H1 (cell line): ENCODE results near the gene SPINK14. TPM values are rescaled to one million over a fixed set of nuclear protein-coding genes. Genes with fewer than 3 reads are reported as not detected.

Experiments
- CTCF ChIA-PET: fragments of 300-600 bp; sonication (Branson Sonifier 250); formaldehyde crosslinking; loops from one replicate; lab custom pipeline; 2021; ENCODE audit not compliant: partially characterized antibody; lab: Charles Lee
- POLR2A ChIA-PET: fragments of 300-600 bp; sonication (Branson Sonifier 250); formaldehyde crosslinking; loops from one replicate; lab custom pipeline; 2021; ENCODE audit warnings: inconsistent platforms; ENCODE audit not compliant: partially characterized antibody; lab: Charles Lee
- DNase-seq, 2 experiments: peaks; one replicate each; pipeline versions ENCODE4 v3.0.0 to v3.0.0-alpha.2; 2010 to 2022; ENCODE audit warnings: low spot score in 2 of 2, low read depth in 1 of 2, mixed read lengths in 1 of 2
- FAIRE-seq: peaks from 2 replicates; lab custom pipeline; 2011; peaks lifted over from hg19 to GRCh38; lab: Jason Lieb, UNC
- H2AFZ ChIP-seq: 2 replicates; pipeline ENCODE4 v1.8.1; 2012; ENCODE audit warnings: low read length, inconsistent platforms
- H2AK5ac ChIP-seq: 2 replicates; pipeline ENCODE4 v1.6.1; 2013; ENCODE audit warnings: low read depth, low read length
- H2BK120ac ChIP-seq: replicated peaks from 2 replicates; pipeline ENCODE3; 2013; ENCODE audit warnings: low read depth, low read length, inconsistent platforms
- H2BK12ac ChIP-seq: 2 replicates; pipeline ENCODE4 v1.6.1; 2013; ENCODE audit warnings: low read depth, low read length
- H2BK15ac ChIP-seq: 2 replicates; pipeline ENCODE4 v1.6.1; 2013; ENCODE audit warnings: low read length
- H2BK20ac ChIP-seq: 2 replicates; pipeline ENCODE4 v1.6.1; 2013; ENCODE audit warnings: low read length
- H2BK5ac ChIP-seq: 2 replicates; pipeline ENCODE4 v1.6.1; 2013; ENCODE audit warnings: low read depth, low read length
- H3K14ac ChIP-seq: 2 replicates; pipeline ENCODE4 v1.6.1; 2013; ENCODE audit warnings: inconsistent platforms; ENCODE audit not compliant: insufficient read length
- H3K18ac ChIP-seq: 2 replicates; pipeline ENCODE4 v1.6.1; 2013; ENCODE audit warnings: low read length; ENCODE audit errors: extremely low read depth
- H3K23ac ChIP-seq: 2 replicates; pipeline ENCODE4 v1.6.1; 2013; ENCODE audit warnings: inconsistent platforms; ENCODE audit not compliant: insufficient read length
- H3K23me2 ChIP-seq: 2 replicates; pipeline ENCODE4 v1.6.1; 2013; ENCODE audit warnings: low read depth, low read length
- H3K27ac ChIP-seq: 2 replicates; pipeline ENCODE4 v1.6.1; 2011; ENCODE audit warnings: low read depth, low read length, inconsistent platforms
- H3K27me3 ChIP-seq, 4 experiments: replicated peaks in 1 of 4; 1 replicate in 1 of 4; 2 replicates in 3 of 4; pipeline versions ENCODE4 v1.6.1 to v1.8.1; 2011 to 2013; ENCODE audit warnings: low read length in 3 of 4, mild to moderate bottlenecking in 3 of 4, inconsistent platforms in 2 of 4, mixed read lengths in 2 of 4, moderate library complexity in 1 of 4; ENCODE audit not compliant: control insufficient read depth in 3 of 4, insufficient read depth in 3 of 4; ENCODE audit errors: extremely low read depth in 1 of 4
- H3K36me3 ChIP-seq, 4 experiments: 2 replicates each; pipeline versions ENCODE4 v1.6.1 to v1.8.1; 2011 to 2013; ENCODE audit warnings: mild to moderate bottlenecking in 4 of 4, low read length in 3 of 4, moderate library complexity in 2 of 4, control low read depth in 1 of 4, inconsistent platforms in 1 of 4; ENCODE audit not compliant: insufficient read depth in 4 of 4, control insufficient read depth in 2 of 4
- H3K4ac ChIP-seq: replicated peaks from 2 replicates; pipeline ENCODE3; 2013; ENCODE audit warnings: low read length, low read depth, mixed read lengths, inconsistent platforms; ENCODE audit not compliant: insufficient read length
- H3K4me1 ChIP-seq, 4 experiments: replicated peaks in 1 of 4; 1 replicate in 1 of 4; 2 replicates in 3 of 4; pipeline versions ENCODE4 v1.6.1 to v1.8.1; 2011 to 2013; ENCODE audit warnings: low read length in 3 of 4, inconsistent platforms in 2 of 4, mixed read lengths in 1 of 4; ENCODE audit not compliant: insufficient read depth in 4 of 4, control insufficient read depth in 3 of 4
- H3K4me2 ChIP-seq, 2 experiments: 2 replicates each; pipeline versions ENCODE4 v1.6.1 to v1.8.1; 2011 to 2013; ENCODE audit warnings: low read depth in 2 of 2, low read length in 2 of 2, control low read depth in 1 of 2, inconsistent platforms in 1 of 2, mild to moderate bottlenecking in 1 of 2; ENCODE audit not compliant: insufficient read depth in 1 of 2
- H3K4me3 ChIP-seq, 4 experiments: fragments of 200-600, 300-600 bp in 1 of 4; sonication (generic), shearing (Covaris generic), sonication (Bioruptor Twin) in 1 of 4; 2 replicates each; pipeline versions ENCODE4 v1.5.1 to v1.8.1; 2011 to 2016; ENCODE audit warnings: low read length in 4 of 4, low read depth in 3 of 4, control low read depth in 2 of 4, inconsistent platforms in 2 of 4, mild to moderate bottlenecking in 2 of 4, mixed read lengths in 1 of 4, moderate library complexity in 1 of 4; ENCODE audit not compliant: insufficient read depth in 2 of 4; ENCODE audit errors: extremely low read depth in 1 of 4
- H3K56ac ChIP-seq: replicated peaks from 2 replicates; pipeline ENCODE3; 2013; ENCODE audit warnings: low read depth, mild to moderate bottlenecking, mixed read lengths, low read length, inconsistent platforms; ENCODE audit not compliant: insufficient read length
- H3K79me1 ChIP-seq: 2 replicates; pipeline ENCODE4 v1.6.1; 2013; ENCODE audit warnings: low read depth, low read length, control low read depth
- H3K79me2 ChIP-seq, 2 experiments: 2 replicates each; pipeline versions ENCODE4 v1.6.1 to v1.8.1; 2012 to 2013; ENCODE audit warnings: low read length in 2 of 2, mild to moderate bottlenecking in 2 of 2, inconsistent platforms in 1 of 2; ENCODE audit not compliant: insufficient read depth in 2 of 2, control insufficient read depth in 1 of 2
- H3K9ac ChIP-seq, 4 experiments: replicated peaks in 1 of 4; 1 replicate in 1 of 4; 2 replicates in 3 of 4; pipeline versions ENCODE4 v1.6.1 to v1.8.1; 2011 to 2013; ENCODE audit warnings: low read depth in 3 of 4, low read length in 3 of 4, control low read depth in 2 of 4, mild to moderate bottlenecking in 2 of 4, moderate library complexity in 2 of 4, inconsistent platforms in 1 of 4; ENCODE audit errors: extremely low read depth in 1 of 4
- H3K9me3 ChIP-seq, 2 experiments: 2 replicates each; pipeline versions ENCODE4 v1.6.1 to v1.8.1; 2012 to 2013; ENCODE audit warnings: mild to moderate bottlenecking in 2 of 2, moderate library complexity in 2 of 2, control low read depth in 1 of 2, inconsistent platforms in 1 of 2, low read depth in 1 of 2, low read length in 1 of 2, mixed read lengths in 1 of 2; ENCODE audit not compliant: insufficient read depth in 2 of 2
- H4K20me1 ChIP-seq, 2 experiments: replicated peaks in 1 of 2; 2 replicates each; pipeline versions ENCODE3 to v1.8.1; 2011 to 2013; ENCODE audit warnings: inconsistent platforms in 2 of 2, low read length in 2 of 2, mild to moderate bottlenecking in 1 of 2; ENCODE audit not compliant: insufficient read depth in 2 of 2, control insufficient read depth in 1 of 2
- H4K5ac ChIP-seq: 2 replicates; pipeline ENCODE4 v1.6.1; 2013; ENCODE audit warnings: low read length, low read depth, mixed read lengths, inconsistent platforms; ENCODE audit not compliant: insufficient read length
- H4K8ac ChIP-seq: 2 replicates; pipeline ENCODE4 v1.8.0; 2013; ENCODE audit warnings: mild to moderate bottlenecking, moderate library complexity, low read length, inconsistent platforms; ENCODE audit not compliant: insufficient read depth; ENCODE audit errors: extremely low read depth
- H4K91ac ChIP-seq: replicated peaks from 2 replicates; pipeline ENCODE3; 2013; ENCODE audit warnings: low read length, mixed read lengths, inconsistent platforms; ENCODE audit not compliant: insufficient read length
- EGR1 ChIP-seq: IDR thresholded peaks from 2 replicates; pipeline ENCODE4 v1.6.1; 2011; ENCODE audit warnings: low read depth, low read length, borderline replicate concordance
- FOSL1 ChIP-seq: IDR thresholded peaks from 2 replicates; pipeline ENCODE4 v1.6.1; 2011; ENCODE audit warnings: mild to moderate bottlenecking, low read depth, low read length, moderate library complexity; ENCODE audit not compliant: insufficient read depth
- KDM5A ChIP-seq: fragments of 200-600 bp; IDR thresholded peaks from 2 replicates; pipeline ENCODE4 v1.7.1; 2012; ENCODE audit warnings: mild to moderate bottlenecking, low read length, inconsistent platforms, mixed read lengths
- MAFK ChIP-seq: IDR thresholded peaks from 2 replicates; pipeline ENCODE4 v1.6.1; 2012; ENCODE audit warnings: low read depth, mild to moderate bottlenecking, improper control_type of control experiment, low read length
- SIN3A ChIP-seq, 2 experiments: IDR thresholded peaks in 1 of 2; conservative IDR thresholded peaks in 1 of 2; 2 replicates each; pipeline ENCODE4 v1.6.1; 2011 to 2012; ENCODE audit warnings: low read length in 2 of 2, improper control_type of control experiment in 1 of 2, low read depth in 1 of 2, mild to moderate bottlenecking in 1 of 2
- YY1 ChIP-seq: IDR thresholded peaks from 2 replicates; pipeline ENCODE4 v1.6.1; 2011; ENCODE audit warnings: low read depth, mild to moderate bottlenecking, low read length
- ZNF274 ChIP-seq: IDR thresholded peaks from 2 replicates; pipeline ENCODE4 v1.7.0; 2012; ENCODE audit warnings: low read length, borderline replicate concordance; ENCODE audit errors: extremely low read depth
- WGBS, 2 experiments: shearing (Covaris generic) in 1 of 2; methylation state at CpG; one replicate each; pipeline versions ENCODE4 v1.1.6 to v1.1.7; 2013 to 2015; ENCODE audit warnings: low lambda C conversion rate in 2 of 2, mixed read lengths in 2 of 2, inconsistent platforms in 1 of 2, low coverage in 1 of 2, missing lambda C conversion rate in 1 of 2; ENCODE audit not compliant: insufficient replicate concordance in 2 of 2, insufficient coverage in 1 of 2, insufficient read length in 1 of 2; ENCODE audit errors: extremely low coverage in 1 of 2, missing lambda C conversion rate in 1 of 2; 5-methylcytosine and 5-hydroxymethylcytosine counted together
- polyA plus RNA-seq, 7 experiments: library from polyadenylated mRNA; depleted of rRNA in 3 of 7; stranded (reverse) in 5 of 7; unstranded in 2 of 7; fragments of >200 nt in 5 of 7; fragments of 200-250 nt in 2 of 7; gene quantifications; 1 replicate in 5 of 7; 2 replicates in 1 of 7; 4 replicates in 1 of 7; pipeline versions ENCODE4 v1.2.1 to v1.2.3, GENCODE V29; 2011 to 2013; ENCODE audit warnings: missing spikeins in 2 of 7, mixed read lengths in 2 of 7
- total RNA-seq: library from RNA; stranded (reverse); fragmentation: NEBNext Ultra II Directional; extraction: Animal tissue kit (Norgen Biotek cat#: 25700); gene quantifications from 2 replicates; pipeline ENCODE4 v1.2.1, GENCODE V29; 2021

The SPINK14 gene
- total and polyA plus RNA-seq, 2 of the 8 experiments (the other 6 are each of a cell fraction or from before 2014, with no cell fraction given), result not detected

- Histone ChIP-seq H3K27me3 (no peaks in the 10 kb centered on the region), H2BK12ac (no peak overlapping the region), H4K20me1 (no peaks in the 10 kb centered on the region), H3K36me3 (no peaks in the 10 kb centered on the region), H2AK5ac (no peak overlapping the region), H2AFZ (no peak overlapping the region), H3K23me2 (no peaks in the 10 kb centered on the region), H2BK20ac (no peak overlapping the region), H3K18ac (no peak overlapping the region), H3K4me3 (no peak overlapping the region), H3K27ac (no peak overlapping the region), H3K56ac (no peak overlapping the region), H4K91ac (no peak overlapping the region), H3K79me2 (no peaks in the 10 kb centered on the region), H4K8ac (no peak overlapping the region), H4K5ac (no peak overlapping the region), H2BK120ac (no peak overlapping the region), H3K14ac (no peak overlapping the region), H3K23ac (no peak overlapping the region), H3K4me1 (no peaks in the 10 kb centered on the region), H3K79me1 (no peaks in the 10 kb centered on the region), H2BK5ac (no peak overlapping the region), H2BK15ac (no peak overlapping the region), H3K4ac (no peak overlapping the region), H3K4me2 (no peak overlapping the region), H3K9ac (no peak overlapping the region), H3K9me3 (no peaks in the 10 kb centered on the region)
- DNase-seq (no peak), FAIRE-seq (no peak)
- WGBS, 2 experiments, result 83% methylated on average over 2 of the region's 2 CpGs; no CpG with 5 or more reads in 1 of the 2 experiments
- ChIA-PET POLR2A (no interaction called here), CTCF (interaction anchor here (1.0 kb wide), 1 partner anchor 111 kb away, joined by 3 read pairs; no protein-coding TSS in a partner anchor)
- no peak for TF ChIP-seq MAFK
- TF ChIP-seq EGR1, result no peak
- no peak for TF ChIP-seq SIN3A (conservative IDR thresholded peaks at IDR 0.05 in 1 of 2, IDR thresholded peaks at IDR 0.05 in 1 of 2; ENCODE audit: low read depth in 1 of 2, low read length in 2 of 2)
- TF ChIP-seq YY1, result no peak
- TF ChIP-seq FOSL1, result no peak
- no peak for TF ChIP-seq KDM5A
- TF ChIP-seq ZNF274, result no peak
Observed at GRCh38 chr5:148224117-148224742, 55.9 kb downstream of the SPINK14 start.
